NCI-H1417 treated with DMSO at 0.1 percent for 48 hours (cell line): Measurements from ENCODE around the gene MYADML2.
"Not testable (repeated sequence)": the region's sequence is repeated elsewhere in the genome, so short reads cannot be mapped to it uniquely, and the experiment has no call there.

Experiments used
- DNase-seq: peaks from one replicate; lab custom pipeline; 2025; lab: John Stamatoyannopoulos, UW

The MYADML2 gene, protein sequence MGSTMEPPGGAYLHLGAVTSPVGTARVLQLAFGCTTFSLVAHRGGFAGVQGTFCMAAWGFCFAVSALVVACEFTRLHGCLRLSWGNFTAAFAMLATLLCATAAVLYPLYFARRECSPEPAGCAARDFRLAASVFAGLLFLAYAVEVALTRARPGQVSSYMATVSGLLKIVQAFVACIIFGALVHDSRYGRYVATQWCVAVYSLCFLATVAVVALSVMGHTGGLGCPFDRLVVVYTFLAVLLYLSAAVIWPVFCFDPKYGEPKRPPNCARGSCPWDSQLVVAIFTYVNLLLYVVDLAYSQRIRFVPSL

DNA sequence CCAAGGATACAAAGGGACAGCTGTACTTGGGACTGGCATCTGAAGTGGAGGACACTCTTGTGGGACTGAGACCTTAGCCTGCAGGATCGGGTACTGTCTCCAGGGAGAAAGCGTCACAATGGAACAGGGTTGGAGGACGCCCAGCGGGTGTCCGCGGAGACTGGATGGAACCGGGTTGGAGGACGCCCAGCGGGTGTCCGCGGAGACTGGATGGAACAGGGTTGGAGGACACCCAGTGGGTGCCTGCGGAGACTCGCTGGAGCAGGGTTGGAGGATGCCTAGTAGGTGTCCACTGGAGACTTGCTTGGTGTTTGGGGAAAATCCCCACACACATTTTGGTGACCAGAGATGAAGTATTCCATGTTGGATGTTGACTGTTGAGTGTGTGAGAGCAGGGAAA is at the start of gene MYADML2:
Gene MYADML2 (minus strand): TSS at position 45 of the 400 bp plus-strand sequence. CDS start 5,492 bp downstream, outside the sequence.
- no peak for DNase-seq

DNA sequence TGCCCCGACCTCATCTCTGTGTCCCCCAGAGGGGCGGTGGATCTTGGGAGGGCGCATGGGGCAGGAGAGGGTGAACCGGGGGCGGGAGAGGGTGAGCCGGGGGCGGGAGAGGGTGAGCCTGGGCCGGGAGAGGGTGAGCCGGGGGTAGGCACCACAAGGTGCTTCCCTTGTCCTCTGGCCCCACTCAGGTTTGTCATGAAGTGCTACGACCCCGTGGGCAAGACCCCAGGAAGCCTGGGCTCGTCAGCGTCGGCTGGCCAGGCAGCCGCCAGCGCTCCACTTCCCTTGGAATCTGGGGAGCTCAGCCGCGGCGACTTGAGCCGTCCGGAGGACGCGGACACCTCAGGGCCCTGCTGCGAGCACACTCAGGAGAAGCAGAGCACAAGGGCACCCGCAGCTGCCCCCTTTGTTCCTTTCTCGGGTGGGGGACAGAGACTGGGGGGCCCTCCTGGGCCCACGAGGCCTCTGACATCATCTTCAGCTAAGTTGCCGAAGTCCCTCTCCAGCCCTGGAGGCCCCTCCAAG is 49.3 kb upstream of the MYADML2 start:
- DNase-seq, result no peak

DNA sequence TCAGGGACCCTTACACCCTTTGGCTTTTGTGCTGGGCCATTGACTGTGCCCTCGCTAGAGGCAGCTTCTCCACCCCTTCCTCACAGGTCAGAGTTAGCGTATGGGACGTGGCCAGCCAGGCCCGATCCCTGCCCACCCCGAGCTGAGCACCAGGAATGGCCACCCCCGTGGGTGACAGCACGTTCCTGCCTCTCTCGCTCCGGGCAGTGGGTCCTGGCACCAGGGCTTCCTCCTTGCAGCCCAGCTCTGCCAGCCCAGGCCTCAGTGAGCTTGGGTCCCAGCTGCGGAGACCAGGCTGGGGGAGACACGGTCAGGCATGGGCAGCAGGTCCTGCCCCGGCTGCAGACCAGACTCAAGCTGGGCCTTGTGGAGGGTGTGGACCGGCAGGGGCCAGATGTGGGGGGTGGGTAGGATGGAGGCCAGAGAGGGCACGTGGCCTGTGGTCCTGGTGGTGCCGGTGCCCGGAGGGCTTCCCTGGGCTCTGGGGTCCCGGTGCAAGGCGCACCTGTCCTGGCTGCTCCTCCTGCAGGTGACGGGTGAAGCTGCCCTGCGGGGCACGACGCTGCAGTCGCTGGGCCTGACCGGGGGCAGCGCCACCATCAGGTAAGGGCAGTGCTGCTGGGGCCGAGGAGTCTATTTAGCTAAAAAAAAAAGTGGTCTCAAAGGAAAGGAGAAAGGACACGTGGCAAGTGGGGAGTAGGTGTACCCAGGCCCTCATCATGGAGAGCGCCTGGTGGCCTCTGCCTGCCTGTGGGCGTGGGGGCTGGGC is 48.6 kb upstream of the MYADML2 start:
- DNase-seq, result no peak

DNA sequence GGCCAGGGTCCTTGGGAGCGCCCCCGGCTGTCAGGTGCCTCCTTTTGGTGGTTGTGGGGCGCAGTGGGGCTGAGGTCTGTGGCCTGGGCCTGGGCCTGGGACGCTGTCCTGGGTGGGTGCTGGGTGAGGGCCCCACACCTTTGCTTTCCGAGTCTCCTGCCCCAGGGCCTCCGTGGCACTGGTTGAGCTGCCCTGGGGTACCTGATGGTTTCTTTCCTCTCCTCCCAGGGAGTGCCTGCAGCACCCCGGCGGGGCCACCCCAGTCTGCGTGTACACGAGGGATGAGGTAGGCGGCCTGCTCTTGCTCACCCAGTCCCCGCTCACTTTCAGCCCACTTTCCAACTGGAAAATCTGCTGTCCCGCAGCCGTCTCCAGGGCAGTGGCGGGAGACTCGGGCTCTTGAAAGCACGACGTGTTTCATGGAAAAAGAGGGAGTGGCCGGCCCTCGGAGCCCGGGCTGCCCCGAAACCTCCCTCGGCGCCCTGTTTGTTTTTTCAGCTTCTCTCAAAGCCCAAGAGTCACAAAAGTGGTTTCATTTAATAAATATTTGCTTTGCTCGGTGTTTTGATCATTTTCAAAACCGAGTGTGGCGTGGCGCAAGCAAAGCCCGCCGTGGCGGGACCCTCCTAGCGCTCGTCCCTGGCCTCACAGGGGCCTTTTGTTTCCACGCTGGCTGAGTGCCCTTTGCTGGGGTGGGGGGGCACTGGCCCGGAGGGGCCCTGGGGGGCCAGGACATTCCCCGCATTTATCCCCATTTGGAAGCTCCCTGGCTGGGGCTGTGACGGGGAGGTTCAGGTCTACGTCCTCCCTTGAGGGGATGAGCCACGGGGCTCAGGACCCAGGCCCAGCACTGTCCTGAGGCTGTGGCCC is 47.8 kb upstream of the MYADML2 start:
- DNase-seq, result no peak

DNA sequence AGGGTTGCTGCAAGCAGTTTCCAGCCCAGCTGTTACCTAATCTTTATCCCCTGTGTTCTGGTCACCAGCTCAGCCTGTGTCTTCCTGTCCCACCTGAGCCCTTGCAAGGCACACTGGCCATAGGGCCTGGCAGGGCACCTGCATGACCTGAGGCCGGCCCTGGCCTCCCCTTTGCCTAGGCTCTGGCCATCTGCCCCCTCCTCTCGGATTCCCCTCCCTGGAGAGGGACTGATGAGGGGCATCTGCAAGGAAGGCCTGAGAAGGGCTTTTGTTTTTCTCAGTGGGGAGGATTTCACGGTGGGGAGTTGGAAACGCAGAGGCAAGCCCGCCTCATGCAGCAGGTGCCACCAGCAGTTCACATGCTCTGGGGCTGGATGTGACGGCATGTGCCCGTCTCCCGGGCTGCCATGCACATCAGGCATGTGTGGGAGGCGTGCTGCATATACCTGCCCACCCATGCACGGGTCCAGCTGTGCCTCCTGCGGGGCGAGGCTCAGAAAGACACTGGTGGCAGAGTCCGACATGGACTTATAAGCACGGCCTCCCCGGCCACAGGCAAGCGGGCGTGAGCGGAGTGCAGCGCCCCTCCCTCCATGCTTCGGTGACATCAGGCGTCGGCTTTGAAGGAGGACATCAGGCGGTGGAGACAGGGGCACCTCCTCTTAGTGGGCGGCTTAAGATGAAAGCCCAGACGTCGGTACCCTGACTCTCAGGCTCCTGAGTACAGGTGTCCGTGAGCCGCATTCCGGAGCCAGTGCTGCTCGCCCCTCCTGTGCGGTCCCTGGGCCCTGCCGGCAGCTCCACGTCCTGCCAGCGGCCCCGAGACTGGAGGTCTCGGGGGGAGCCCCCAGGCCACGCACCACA is 46.9 kb upstream of the MYADML2 start:
- DNase-seq, result no peak

DNA sequence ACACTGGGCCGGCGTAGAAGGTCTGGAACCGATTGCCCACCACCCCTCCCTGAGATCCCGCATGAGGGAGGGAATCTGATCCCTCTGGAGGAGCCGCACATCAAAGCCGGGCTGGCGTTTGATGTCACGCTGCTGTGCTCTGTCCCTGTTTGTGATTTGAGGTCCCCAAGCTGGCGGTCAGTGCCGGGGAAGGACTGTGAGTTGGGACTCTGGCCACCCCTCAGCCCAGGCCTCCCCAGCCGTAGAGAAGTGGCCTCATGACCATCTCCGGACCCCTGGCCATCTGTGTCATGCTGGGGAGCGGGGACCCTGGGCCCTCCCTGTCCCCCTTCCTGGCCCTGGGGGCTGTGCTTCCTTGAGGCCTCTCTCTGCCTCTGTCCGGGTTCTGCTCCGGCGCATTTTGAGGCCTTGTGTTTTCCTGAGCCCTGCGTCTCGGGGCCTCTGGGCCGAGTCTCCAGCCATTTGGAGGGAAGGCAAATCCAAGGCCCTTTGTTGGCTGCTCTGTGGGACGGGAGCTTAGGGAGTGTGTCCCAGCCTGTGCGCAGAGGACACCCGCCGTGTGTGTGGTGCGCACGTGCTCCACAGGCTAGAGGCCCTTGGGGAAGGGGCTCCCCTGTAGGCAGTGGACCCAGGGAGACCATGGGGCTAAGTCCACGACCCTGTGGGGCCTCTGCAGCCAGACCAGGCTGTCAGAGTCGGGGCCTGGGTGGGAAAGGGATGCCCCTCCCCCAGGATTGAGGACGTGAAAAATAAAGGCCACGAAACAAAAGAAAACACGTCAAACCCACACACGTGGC is 45.5 kb upstream of the MYADML2 start:
- no peak for DNase-seq

DNA sequence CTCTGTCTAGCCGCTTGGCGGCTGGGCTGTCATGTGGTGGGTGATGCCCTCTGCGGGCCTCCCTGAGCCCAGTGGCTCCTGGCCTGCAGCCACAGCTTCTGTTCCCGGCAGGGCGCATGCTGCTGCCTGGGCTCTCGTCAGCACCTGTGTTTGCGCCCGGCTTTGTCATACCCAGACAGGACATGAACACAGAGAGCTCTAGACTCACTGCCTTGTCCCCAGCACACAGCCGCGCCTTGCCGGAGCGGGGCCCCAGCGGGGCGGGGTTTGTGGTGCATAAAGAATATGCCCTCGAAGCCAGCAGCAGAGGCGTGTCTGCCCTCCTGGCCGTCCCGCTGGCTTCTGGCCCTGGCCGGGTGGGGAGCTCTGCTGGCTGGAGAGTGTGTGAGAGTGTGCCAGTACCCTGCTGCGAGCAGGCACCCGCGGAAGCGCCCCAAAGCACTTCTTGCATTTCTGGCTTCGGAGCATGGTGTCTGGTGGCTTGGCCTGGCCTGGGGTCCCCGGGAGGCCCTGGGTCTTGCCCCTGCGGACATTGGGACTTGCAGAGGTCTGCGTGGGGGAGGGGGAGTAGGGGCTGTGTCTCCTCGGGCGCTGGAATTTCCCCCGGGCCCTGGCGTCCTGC is 44.8 kb upstream of the MYADML2 start:
- no peak for DNase-seq

DNA sequence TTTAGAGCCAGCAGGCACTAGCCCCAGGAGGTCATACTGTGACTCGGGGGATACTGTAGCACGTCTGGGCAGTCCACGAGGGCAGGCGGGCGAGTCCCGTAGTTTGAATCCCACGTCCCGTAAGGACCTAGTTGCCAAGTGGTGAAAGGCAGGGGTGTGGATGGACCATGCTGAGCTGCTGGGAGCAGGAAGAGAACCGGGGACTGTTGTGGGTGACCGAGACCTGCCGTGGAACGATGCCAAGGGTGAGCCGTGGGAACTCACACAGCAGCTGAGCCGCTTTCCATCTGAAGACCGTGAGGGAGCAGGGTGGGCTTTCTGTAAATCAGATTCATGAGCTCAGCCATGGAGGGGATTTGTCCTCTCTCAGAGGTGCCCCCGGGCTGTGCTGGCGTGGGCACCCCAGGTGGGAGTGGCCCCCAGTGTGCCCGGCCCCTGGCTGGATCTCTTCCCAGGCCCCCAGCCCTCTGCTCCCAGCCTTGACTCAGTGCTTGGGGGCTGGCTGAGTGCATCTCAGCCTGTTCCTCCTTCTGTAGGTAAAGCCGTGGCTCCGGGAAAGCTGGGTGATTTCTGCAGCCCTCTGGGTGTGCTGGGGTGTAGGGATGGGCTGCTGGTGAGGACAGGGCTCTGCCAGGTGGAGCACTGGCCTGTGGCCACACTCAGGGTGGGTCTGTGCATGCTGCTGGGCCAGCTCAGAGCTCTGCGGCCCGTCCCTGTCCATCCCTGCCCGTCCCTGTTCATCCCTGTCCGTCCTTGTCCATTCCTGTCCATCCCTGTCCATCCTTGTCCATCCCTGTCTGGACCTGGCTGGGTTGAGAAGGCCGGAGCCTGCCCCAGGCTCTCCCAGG is 44.0 kb upstream of the MYADML2 start:
- no peak for DNase-seq

DNA sequence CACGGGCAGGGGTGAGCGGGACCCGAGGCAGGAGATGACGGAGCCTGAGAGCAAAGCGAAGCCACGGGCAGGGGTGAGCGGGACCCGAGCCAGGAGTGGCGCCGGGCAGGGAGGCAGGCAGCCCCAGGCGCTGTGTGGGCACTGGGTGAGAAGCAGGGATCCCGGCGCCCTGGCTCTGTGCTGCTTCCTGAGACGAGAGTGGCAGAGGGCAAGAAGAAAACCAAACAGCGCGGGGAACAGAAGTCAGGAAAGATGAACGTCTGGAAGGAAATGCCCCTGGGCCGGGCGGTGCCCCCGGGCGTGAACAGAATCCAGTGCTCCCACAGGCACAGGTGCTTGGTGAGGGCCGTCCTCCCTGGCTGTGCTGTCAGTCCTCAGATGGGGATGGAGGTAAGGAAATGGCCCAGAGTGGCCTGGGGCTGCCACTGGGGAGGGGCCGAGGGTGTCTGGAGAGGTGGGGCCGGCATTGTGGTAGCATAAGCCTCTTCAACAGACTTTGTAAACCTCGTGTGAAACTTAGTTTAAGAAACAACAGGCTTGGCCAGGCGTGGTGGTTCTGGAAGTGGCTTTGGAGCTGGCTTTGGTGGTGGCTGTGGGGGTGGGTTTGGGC is 40.2 kb upstream of the MYADML2 start:
- no peak for DNase-seq

DNA sequence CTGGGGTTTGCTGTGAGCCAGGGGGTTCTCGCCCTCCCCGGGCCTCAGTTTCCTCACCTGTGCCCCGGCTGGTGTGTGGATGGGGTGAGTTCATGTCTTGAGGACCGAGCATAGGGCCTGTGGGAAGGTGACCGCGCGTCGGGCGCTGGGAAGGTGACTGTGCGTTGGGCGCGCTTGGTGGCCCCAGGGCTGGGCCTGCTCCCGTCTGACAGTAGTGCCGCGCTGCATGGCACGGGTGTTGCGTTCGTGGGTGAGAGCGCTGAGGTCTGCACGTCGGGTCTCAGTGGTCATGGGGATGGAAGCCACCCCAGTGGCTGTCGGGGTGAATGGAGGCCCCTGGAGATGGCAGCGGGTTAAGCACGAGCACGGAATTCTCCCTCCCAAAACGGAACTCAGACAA is 39.6 kb upstream of the MYADML2 start:
- no peak for DNase-seq

DNA sequence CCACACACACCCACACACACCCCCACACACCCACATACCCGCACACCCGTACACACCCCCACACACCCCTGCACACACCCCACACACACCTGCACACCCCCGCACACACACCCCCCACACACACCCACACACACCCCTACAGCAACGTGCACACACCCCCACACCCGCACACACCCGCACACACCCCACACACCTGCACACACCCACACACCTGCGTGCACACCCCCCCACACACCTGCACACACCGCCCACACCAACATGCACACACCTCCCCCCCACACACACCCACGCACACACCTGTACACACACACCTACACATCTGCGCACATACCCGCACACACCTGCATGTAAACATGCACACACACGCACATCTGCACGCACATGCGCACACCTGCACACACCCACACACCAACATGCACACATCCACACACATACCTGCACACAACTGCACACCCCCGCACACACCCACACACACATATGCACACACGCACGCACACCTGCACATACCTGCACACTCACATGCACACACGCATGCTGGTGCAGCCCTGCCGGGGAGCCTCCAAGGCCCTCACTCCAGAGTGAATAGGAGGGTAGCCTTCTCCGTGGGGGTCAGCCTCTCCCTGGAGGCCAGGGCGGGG is 37.9 kb upstream of the MYADML2 start:
- no peak for DNase-seq

DNA sequence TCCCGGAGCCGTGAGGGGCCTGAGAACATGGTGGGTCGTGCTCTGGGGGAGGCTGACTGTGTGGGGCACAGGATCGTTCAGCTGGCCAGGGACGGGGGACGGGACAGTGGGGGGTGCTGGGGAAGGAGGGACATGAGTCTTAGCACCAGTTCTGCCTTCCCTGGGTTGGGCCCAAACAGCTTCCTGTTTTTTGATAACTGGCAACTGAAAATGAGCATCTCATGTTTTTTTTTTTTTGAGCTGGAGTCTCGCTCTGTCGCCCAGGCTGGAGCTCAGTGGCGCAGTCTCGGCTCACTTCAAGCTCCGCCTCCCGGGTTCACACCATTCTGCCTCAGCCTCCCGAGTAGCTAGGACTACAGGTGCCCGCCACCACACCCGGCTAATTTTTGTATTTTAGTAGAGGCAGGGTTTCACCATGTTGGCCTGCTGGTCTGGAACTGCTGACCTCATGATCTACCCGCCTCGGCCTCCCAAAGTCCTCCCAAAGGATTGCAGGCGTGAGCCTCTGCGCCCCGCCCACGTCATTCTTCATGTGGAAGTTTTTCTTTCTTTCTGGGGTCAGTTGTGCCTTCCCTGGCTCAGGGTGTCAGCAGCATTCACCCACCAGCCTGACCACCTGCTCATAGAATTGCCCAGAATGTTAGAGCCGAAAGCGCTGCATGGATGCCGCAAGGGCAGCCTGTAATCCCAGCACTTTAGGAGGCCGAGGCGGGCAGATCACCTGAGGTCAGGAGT is 36.8 kb upstream of the MYADML2 start:
- DNase-seq, result no peak

DNA sequence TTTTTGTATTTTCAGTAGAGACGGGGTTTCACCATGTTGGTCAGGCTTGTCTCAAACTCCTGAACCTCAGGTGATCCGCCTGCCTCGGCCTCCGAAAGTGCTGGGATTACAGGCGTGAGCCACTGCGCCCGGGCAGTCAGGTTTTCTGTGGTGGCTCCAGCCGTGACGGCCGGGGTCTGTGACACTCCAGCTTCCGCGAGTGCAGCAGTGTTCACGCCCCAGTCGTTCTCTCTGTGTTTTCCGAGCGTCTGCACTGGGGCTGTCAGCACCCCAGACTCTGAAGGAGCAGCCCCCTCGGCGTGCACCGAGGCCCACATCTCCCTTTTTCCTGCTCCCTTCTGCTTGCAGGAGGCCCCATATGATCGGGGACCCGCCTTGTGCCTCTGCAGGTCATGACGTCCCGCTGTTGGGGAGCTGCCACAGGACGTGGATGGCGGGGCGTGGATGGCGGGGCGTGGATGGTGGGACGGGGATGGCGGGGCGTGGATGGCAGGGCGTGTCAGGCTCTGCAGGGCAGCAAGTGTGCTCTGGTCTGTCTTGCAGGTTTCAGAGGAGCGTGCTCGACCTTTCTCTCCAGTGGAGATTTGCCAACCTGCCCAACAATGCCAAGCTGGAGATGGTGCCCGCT is 36.1 kb upstream of the MYADML2 start:
- DNase-seq, result no peak

DNA sequence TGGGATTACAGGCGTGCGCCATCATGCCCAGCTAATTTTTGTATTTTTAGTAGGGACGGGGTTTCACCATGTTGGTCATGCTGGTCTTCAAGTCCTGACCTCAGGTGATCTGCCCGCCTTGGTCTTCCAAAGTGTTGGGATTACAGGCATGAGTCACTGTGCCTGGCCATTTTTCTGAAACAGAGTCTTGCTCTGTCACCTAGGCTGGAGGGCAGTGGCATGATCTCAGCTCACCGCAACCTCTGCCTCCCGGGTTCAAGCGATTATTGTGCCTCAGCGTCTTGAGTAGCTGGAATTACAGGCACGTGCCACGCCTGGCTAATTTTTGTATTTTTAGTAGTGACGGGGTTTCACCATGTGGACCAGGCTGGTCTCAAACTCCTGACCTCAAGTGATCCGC is 34.5 kb upstream of the MYADML2 start:
- not testable (repeated sequence) for DNase-seq

DNA sequence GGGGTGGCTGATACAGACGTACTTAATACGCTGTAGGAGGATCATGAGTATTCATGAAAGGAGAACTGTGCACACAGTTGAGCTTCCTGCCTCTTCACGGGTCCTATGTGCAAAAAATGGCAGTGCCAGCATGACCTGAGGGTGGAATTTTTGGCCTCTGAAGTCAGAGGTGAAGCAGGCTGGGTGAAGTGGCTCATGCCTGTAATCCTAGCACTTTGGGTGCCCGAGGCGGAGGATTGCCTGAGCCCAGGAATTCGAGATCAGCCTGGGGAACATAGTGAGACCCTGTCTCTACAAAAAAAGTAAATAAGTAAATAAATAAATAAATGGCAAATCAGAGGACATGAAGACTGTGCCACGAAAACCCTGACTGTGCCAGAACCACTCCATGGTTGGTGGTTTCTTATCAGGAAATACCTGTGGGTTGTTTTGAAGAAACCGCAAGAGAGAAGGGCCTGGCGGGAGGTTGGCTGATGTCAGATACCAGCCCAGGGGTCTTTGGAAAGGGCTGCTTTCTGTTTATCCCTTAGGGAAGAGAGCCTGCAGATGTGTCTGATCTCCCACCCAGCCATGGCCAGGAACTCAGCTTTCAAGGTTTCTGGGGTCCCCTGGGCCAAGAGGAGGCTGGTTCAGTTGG is 33.8 kb upstream of the MYADML2 start:
- no peak for DNase-seq

DNA sequence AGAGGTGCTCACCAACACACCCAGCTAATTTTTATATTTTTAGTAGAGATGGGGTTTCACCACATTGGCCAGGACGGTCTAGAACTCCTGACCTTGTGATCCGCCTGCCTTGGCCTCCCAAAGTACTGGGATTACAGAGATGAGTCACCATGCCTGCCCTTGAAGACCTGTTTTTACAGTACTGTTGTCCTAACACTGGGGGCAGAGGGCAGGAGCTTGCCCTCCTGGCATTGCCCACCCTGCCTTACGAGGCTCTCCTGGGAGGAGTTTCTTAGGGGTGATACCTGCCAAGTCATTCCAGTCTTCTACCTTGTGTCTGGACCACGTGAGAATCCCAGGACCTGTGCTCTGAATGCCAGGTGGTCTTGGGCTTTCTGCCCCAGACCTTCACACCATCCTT is 33.1 kb upstream of the MYADML2 start:
- DNase-seq, result no peak
